HFF-Myc (cell line): ENCODE measurements around the gene ARHGAP25.

Experiments
- DNase-seq: peaks from one replicate; pipeline ENCODE4 v3.0.0-alpha.2; 2011; ENCODE audit warnings: low read depth; ENCODE audit errors: extremely low read depth
- H3K4me3 ChIP-seq: replicated peaks from 2 replicates; pipeline ENCODE4 v1.5.1; 2011; ENCODE audit warnings: low read depth, mild to moderate bottlenecking, control low read depth, low read length
- TF ChIP-seq, protein P1 (sequence below): IDR thresholded peaks from 2 replicates; pipeline ENCODE4 v1.5.1; 2012; ENCODE audit warnings: mild to moderate bottlenecking, low read depth, low read length, control low read depth; ENCODE audit errors: missing control alignments

The ARHGAP25 gene

DNA sequence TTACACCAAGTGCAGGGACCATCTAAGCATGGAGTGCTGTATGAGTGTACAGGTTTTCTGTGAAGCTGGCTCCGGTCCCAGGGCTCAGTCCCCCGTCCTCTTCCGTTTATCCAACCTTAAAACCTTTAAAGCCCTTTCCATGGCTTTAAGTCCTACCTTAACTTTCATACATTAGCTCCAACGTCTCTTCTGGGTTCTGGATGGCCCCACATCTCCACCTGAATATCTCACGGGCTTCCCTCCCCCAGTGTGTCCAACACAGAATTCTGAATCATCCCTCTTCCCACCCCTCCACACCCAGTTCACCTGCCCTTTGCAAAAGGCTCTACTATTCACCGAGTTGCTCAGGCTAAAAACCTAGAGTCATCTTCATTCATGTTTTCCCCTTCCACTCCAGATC is 12.8 kb downstream of the ARHGAP25 start:
- no peak overlapping the region for H3K4me3 ChIP-seq
- TF ChIP-seq, protein P1, sequence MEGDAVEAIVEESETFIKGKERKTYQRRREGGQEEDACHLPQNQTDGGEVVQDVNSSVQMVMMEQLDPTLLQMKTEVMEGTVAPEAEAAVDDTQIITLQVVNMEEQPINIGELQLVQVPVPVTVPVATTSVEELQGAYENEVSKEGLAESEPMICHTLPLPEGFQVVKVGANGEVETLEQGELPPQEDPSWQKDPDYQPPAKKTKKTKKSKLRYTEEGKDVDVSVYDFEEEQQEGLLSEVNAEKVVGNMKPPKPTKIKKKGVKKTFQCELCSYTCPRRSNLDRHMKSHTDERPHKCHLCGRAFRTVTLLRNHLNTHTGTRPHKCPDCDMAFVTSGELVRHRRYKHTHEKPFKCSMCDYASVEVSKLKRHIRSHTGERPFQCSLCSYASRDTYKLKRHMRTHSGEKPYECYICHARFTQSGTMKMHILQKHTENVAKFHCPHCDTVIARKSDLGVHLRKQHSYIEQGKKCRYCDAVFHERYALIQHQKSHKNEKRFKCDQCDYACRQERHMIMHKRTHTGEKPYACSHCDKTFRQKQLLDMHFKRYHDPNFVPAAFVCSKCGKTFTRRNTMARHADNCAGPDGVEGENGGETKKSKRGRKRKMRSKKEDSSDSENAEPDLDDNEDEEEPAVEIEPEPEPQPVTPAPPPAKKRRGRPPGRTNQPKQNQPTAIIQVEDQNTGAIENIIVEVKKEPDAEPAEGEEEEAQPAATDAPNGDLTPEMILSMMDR: no peak
- DNase-seq: no peak

DNA sequence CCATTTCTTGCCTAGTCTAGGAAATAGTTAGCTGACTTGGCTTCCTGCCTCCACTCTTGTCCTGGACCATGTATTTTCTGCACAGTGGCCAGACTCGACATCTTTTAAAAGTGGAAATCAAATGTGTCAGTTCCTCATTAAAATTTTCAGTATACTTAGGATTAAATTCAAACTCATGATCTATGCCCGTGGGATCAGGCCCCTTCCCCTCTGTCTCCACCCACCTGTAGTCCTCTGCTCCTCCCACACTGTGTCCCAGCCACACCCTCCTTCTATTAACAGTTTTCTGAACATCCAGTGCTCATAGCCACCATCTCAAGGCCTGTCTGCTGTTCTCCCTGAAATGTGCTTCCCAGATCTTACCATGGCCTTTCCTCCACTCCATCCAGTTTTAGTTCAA is 13.3 kb downstream of the ARHGAP25 start:
- TF ChIP-seq, protein P1: no peak
- no peak for DNase-seq
- no peak overlapping the region for H3K4me3 ChIP-seq

DNA sequence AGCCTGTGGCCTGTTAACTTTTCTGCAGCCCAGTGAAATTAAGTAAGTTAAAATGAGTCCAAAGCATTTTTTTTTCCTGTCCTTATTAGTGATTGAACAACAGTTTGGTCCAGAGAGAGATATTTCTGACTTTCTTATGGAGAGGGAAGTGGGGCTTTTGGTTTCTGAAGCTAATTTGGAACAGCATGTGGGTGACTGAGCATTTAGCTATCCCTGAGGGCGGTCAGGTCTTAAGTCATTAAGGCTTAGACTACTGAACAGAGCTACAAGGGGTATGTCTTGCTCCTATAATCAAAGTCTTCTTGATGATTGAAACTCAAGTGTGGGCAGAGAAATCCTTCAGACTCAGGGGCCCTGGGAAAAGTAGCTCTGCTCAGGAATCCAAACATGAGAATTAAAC is 14.0 kb downstream of the ARHGAP25 start:
- no peak for DNase-seq
- no peak overlapping the region for H3K4me3 ChIP-seq
- TF ChIP-seq, protein P1: no peak

DNA sequence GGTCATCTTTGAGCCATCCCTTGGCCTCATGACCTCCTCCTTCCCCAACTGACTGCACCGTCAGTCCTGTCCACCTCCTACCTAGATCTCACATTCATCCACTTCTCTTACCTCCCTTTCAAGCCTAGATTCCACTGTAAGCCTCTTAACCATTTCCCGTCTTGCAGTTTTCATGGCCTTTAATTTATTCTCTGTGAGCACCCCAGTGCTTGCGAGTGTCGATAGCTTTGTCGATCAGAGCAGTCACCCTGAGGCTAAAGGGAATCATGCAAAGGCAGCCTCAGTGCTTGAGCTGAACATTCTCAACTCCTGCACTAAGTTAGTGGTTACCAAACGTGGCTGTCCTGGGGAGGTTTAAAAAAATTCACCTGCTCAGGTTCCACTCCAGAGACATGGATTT is 14.7 kb downstream of the ARHGAP25 start:
- H3K4me3 ChIP-seq: no peak overlapping the region
- TF ChIP-seq, protein P1: no peak
- no peak for DNase-seq

DNA sequence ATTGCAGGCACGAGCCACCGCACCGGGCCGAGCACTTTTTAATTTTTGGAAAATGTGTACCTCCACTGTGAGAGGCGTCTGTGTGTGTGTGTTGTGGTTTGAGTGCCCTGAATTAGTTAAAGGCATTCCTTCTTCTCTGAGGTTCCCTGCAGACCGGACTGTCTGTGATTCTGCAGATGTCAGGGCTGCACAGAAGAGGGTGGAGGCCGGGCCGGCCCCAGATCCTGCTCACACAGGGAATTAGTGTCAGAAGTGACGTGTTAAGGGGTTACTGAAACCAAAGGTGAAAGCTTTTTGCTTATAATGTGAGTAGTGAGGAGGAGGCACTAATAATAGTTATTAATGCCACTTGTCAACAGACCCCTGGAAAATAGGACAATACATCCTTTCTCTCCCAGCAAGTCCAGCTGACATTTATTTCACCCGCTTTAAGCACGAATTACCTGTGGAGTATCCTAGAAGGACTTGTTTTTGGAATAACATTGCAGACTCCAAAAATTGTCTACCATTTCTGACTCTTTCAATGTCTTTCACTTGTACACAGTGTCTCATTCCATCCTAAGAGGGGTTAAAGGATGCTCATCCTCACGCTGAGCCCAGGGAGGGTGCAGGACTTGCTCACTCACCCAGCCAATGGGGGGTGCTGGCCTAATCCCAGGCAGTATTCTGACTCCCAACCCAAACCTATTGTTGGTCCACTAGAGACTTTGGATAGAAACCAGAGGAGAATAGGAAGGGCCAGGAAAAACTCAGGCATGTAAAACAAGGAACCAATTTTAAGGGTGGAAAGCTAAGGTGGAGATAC is 16.2 kb downstream of the ARHGAP25 start:
- DNase-seq: no peak
- no peak overlapping the region for H3K4me3 ChIP-seq
- TF ChIP-seq, protein P1: no peak

DNA sequence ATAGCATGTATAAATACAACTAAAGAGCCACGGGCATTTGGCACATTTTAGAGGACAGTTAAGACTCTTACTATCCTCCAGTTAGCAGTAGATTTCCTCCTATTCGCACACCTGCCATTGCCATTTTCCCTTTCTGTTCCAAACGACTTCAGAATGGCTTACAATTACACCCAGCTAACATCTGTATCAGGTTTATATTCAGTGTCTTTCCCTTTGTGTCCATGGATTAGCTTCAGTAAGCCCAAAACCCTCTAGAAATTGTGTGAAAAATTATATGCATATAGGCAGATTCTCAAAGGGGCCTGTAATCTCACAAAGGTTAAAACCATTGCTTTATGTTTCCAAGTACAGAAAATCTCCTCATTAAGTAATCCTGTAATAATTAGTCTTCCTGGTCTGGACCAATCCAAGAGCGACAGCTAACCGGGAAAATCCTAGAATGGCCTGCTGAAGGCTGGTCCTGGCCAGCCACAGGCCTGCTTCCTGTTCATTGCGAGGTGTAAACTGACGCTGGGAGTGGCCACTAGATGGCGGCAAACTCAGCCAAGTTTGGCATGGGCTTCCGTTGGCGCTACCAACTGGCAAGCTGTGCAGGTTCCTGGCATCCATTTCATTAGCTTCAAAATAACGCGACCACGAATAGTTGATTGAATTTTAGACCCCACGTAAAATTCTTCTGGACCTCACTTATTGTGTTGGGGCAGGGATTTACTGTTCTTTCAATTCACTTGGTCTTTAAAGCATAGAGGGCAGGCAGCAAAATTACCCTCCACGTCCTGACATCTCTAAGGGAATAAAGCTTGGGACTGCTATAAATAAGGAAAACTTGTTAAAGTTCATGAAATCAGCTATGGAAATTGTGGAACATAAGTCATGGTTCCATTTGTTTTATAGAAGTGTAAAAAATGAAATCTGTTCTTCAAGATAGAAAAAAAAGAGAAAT is 17.1 kb downstream of the ARHGAP25 start:
- no peak overlapping the region for H3K4me3 ChIP-seq
- DNase-seq: peak; percentile 85
- TF ChIP-seq, protein P1: peak; percentile 92
